Pancreas (tissue), 10 donors: Measurements from ENCODE around the gene SORBS2. TPM values are rescaled to one million over a fixed set of nuclear protein-coding genes. Genes with fewer than 3 reads are reported as not detected.

Source experiments
- ATAC-seq, 4 donors: fragments of 200-7000 bp; cut with Tn5 transposase; one replicate each; pipeline versions ENCODE4 v1.8.0 to v1.9.1; 2020; ENCODE audit warnings: mild to moderate bottlenecking in 4 of 4, moderate library complexity in 4 of 4
- DNase-seq, 6 donors: peaks; one replicate each; pipeline ENCODE4 v3.0.0-alpha.2; 2020
- FAIRE-seq: peaks from 2 replicates; lab custom pipeline; 2012; peaks lifted over from hg19 to GRCh38; lab: Jason Lieb, UNC
- H3K27ac ChIP-seq, 4 donors: fragments of 200-600 bp; sonication (generic); 1 replicate in 3 of 4; 2 replicates in 1 of 4; pipeline versions ENCODE4 v1.5.0 to v1.8.0; 2020
- H3K27me3 ChIP-seq, 4 donors: fragments of 200-600 bp; one replicate each; pipeline ENCODE4 v1.8.0; 2021
- H3K36me3 ChIP-seq, 3 donors: fragments of 200-600 bp; sonication (generic) in 1 of 3; one replicate each; pipeline versions ENCODE4 v1.5.0 to v1.8.0; 2020 to 2021
- H3K4me1 ChIP-seq, 3 donors: fragments of 200-600 bp; one replicate each; pipeline ENCODE4 v1.8.0; 2021
- H3K4me3 ChIP-seq, 4 donors: fragments of 200-600 bp; sonication (generic) in 2 of 4; one replicate each; pipeline versions ENCODE4 v1.5.0 to v1.8.0; 2020 to 2021
- H3K9me3 ChIP-seq, 4 donors: fragments of 200-600 bp; one replicate each; pipeline ENCODE4 v1.8.0; 2021
- WGBS, 2 donors: extraction: QIAGEN DNeasy Blood & Tissue Kit; methylation state at CpG; one replicate each; pipeline ENCODE4 v1.1.7; 2013; 5-methylcytosine and 5-hydroxymethylcytosine counted together
- intact Hi-C, 3 donors: fragments of 100-400 bp; cut with DNase I; formaldehyde crosslinking; loops; one replicate each; pipeline versions ENCODE4 v1.11.1 to v1.14.2; 2022
- polyA plus RNA-seq, 2 donors: library from polyadenylated mRNA; stranded (reverse); fragments of 200-250 nt; gene quantifications; one replicate each; pipeline ENCODE4 v1.2.3, GENCODE V29; 2013
- total RNA-seq, 6 donors: library from RNA; stranded (reverse); fragmentation: NEBNext Ultra II Directional in 4 of 6; extraction: Animal tissue kit (Norgen Biotek cat#: 25700) in 4 of 6; gene quantifications; one replicate each; pipeline versions ENCODE4 v1.2.1 to v1.2.4, GENCODE V29; 2021 to 2023
- TF ChIP-seq, protein P1 (sequence below), 4 donors: fragments of 200-600 bp; sonication (generic) in 3 of 4; IDR thresholded peaks; one replicate each; pipeline versions ENCODE4 v1.5.0 to v1.8.0; 2021; ENCODE audit warnings: antibody characterized with exemption in 4 of 4
- donor health status: healthy with polysubstance abuse.
- donor health status: DM: no; HTN: no; CAD: no; lungs with moderate emphysema.
- donor health status: DM: no; HTN: no; CAD: no.
- donor health status: control.
- donor health status: control.
- donor health status: Bipolar disorder and iron deficiency.
- donor health status: DM: yes; HTN: yes; CAD: no.
- donor health status: DM: no; HTN: no; CAD: no.
- donor health status: DM: no; HTN: no; CAD: no.
- donor health status: DM: yes; HTN: yes; CAD: no.

Gene SORBS2
- total and polyA plus RNA-seq, 8 donors: 61.7 to 245 (median 140) TPM

- Histone ChIP-seq H3K4me1 (peaks cover 0 to 4% (median 4%) of the 10 kb centered on the region in 3 donors), H3K9me3 (no peaks in the 10 kb centered on the region), H3K27me3 (no peaks in the 10 kb centered on the region), H3K27ac (peak overlapping the region in 2 of 4 donors; percentile 69 to 75), H3K4me3 (no peak overlapping the region), H3K36me3 (peaks cover 3 to 64% (median 23%) of the 10 kb centered on the region in 3 donors)
- WGBS, 2 donors: 92 to 93% methylated on average over 1 of the region's 1 CpG
- ATAC-seq (peak in 1 of 4 donors; percentile 5), FAIRE-seq (no peak), DNase-seq (no peak)
- TF ChIP-seq, protein P1, sequence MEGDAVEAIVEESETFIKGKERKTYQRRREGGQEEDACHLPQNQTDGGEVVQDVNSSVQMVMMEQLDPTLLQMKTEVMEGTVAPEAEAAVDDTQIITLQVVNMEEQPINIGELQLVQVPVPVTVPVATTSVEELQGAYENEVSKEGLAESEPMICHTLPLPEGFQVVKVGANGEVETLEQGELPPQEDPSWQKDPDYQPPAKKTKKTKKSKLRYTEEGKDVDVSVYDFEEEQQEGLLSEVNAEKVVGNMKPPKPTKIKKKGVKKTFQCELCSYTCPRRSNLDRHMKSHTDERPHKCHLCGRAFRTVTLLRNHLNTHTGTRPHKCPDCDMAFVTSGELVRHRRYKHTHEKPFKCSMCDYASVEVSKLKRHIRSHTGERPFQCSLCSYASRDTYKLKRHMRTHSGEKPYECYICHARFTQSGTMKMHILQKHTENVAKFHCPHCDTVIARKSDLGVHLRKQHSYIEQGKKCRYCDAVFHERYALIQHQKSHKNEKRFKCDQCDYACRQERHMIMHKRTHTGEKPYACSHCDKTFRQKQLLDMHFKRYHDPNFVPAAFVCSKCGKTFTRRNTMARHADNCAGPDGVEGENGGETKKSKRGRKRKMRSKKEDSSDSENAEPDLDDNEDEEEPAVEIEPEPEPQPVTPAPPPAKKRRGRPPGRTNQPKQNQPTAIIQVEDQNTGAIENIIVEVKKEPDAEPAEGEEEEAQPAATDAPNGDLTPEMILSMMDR (IDR thresholded peaks at IDR 0.05): no peak
- intact Hi-C loops: loop anchor here in 1 of 3 donors (10.0 kb wide), 1 partner anchor 367 kb away; no protein-coding TSS in a partner anchor
Observed at GRCh38 chr4:185657699-185658098, 154.3 kb downstream of the SORBS2 start.

DNA sequence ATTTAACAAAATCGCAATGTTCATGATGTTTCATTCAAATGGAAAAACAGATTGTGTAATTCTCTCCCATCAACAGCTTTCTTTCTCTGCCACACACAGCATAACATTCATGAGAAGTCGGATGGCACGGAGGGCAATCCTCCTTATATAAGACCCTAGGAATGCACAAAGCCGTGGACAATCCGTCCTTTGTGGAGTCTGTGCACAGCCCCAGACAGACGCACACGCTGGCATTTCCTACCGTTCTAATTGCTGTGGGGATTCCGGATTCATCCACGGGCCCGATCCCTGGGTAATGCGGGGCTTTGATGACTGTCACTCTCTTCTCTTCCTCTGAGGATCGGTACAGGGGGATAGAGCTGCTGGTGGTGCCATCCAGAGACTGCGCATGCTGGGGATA is 154.8 kb downstream of the SORBS2 start:
- Histone ChIP-seq H3K9me3 (no peaks in the 10 kb centered on the region), H3K4me1 (peaks cover 0 to 4% (median 4%) of the 10 kb centered on the region in 3 donors), H3K27ac (peak overlapping the region in 2 of 4 donors; percentile 69 to 75), H3K27me3 (no peaks in the 10 kb centered on the region), H3K4me3 (peak overlapping the region in 1 of 4 donors; percentile 20), H3K36me3 (peaks cover 3 to 64% (median 26%) of the 10 kb centered on the region in 3 donors)
- WGBS, 2 donors: 65 to 76% methylated on average over 14 of the region's 14 CpGs
- intact Hi-C loops: loop anchor here in 1 of 3 donors (10.0 kb wide), 1 partner anchor 368 kb away; no protein-coding TSS in a partner anchor
- FAIRE-seq: no peak
- TF ChIP-seq, protein P1 (IDR thresholded peaks at IDR 0.05): no peak
- peak; percentile 19 to 38 (median 26) for ATAC-seq
- no peak for DNase-seq

DNA sequence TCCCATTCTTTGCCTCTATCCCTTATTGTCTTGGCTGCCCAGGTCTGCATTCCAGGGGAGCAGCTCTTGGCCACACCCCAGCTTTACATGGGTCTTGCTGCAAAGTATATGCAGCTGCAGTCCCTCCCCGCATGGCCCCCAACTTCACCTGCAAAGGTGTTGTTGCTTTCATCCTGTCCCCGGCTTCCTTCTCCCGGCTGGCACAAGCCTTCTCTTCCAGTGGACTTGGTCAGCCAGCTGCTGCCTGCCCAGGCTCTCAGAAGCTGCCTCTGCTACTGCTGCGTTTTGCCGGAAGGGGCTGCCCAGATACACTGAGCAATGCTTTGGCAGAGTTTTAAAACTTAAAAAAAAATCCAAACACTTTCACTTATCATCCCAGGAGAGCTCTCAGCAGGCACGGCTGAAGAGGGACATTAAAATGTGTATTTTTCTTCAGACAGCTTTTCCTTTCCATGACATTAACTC is 155.5 kb downstream of the SORBS2 start:
- Histone ChIP-seq H3K27me3 (no peaks in the 10 kb centered on the region), H3K4me1 (peaks cover 0 to 4% (median 4%) of the 10 kb centered on the region in 3 donors), H3K27ac (peak overlapping the region in 3 of 4 donors; percentile 20 to 75 (median 69)), H3K4me3 (peak overlapping the region in 2 of 4 donors; percentile 20 to 30), H3K9me3 (no peaks in the 10 kb centered on the region), H3K36me3 (peaks cover 3 to 61% (median 24%) of the 10 kb centered on the region in 3 donors)
- WGBS, 2 donors: 28 to 49% methylated on average over 6 of the region's 6 CpGs
- intact Hi-C loops: loop anchor here in 1 of 3 donors (10.0 kb wide), 1 partner anchor 368 kb away; no protein-coding TSS in a partner anchor
- FAIRE-seq (no peak), DNase-seq (peak in 4 of 6 donors; percentile 45 to 66 (median 52)), ATAC-seq (peak; percentile 35 to 80 (median 74))
- TF ChIP-seq, protein P1 (IDR thresholded peaks at IDR 0.05): no peak

DNA sequence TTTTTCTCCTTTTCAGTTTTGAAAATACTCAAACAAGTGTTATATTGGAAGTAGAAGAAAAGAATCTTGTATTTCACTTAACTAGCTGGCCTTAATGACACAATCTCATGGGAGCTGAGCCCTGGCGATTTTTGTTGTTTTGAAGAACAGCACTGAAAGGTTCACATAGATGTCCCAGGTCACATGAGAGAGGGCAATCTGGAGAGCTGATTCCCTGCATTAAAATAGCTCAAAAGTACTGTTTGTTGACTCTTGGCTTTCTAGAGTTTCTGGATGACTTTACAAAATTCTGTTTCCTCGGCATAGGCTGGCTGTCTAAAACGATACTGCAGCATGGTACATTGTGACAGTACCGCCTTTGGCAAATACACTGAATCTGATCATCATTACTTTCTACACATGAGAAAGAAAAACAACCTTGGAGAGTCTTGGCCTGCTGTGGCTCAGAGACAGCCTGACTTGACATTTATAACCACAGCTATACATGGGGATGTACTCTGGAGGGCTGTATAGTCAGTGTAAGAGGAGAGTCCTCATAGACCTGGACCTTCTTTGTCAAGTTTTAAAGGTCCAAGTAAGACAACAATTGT is 156.9 kb downstream of the SORBS2 start:
- Histone ChIP-seq H3K4me1 (peaks cover 0 to 4% (median 4%) of the 10 kb centered on the region in 3 donors), H3K36me3 (peaks cover 3 to 58% (median 19%) of the 10 kb centered on the region in 3 donors), H3K9me3 (no peaks in the 10 kb centered on the region), H3K27me3 (no peaks in the 10 kb centered on the region), H3K4me3 (peak overlapping the region in 2 of 4 donors; percentile 20 to 30), H3K27ac (peak overlapping the region in 3 of 4 donors; percentile 10 to 75 (median 69))
- 45 to 53% methylated on average over 4 of the region's 4 CpGs for WGBS, 2 donors
- FAIRE-seq (no peak), ATAC-seq (no peak), DNase-seq (no peak)
- intact Hi-C loops: loop anchor here in 1 of 3 donors (10.0 kb wide), 1 partner anchor 370 kb away; no protein-coding TSS in a partner anchor
- TF ChIP-seq, protein P1 (IDR thresholded peaks at IDR 0.05): no peak
